ACHN (cell line): ENCODE data around the gene LPO.

Source experiments
- DNase-seq: peaks from one replicate; pipeline ENCODE4 v3.0.0-alpha.2; 2015
- in situ Hi-C: cut with HindIII; loops from 2 replicates; pipeline ENCODE4 v1.10.0; 2017; ENCODE audit warnings: low sequenced_read_pairs, low pct_ligation_motif_present, low pct_unique_long_range_greater_than_20kb

The LPO gene

GRCh38 chr17:58249270-58250133 is 11.1 kb downstream of the LPO start:
- peak; percentile 48 for DNase-seq
- in situ Hi-C loops: no loop called here

GRCh38 chr17:58250344-58251011 is 12.1 kb downstream of the LPO start:
- DNase-seq: no peak
- in situ Hi-C loops: no loop called here

- in situ Hi-C loops: no loop called here
- no peak for DNase-seq
These were observed 13.8 kb downstream of the LPO start for GRCh38 chr17:58252141-58252540.

- no peak for DNase-seq
- in situ Hi-C loops: no loop called here
These were observed 14.7 kb downstream of the LPO start for GRCh38 chr17:58253082-58253481.

GRCh38 chr17:58254803-58255202 is 16.4 kb downstream of the LPO start:
- DNase-seq: no peak
- in situ Hi-C loops: no loop called here

GRCh38 chr17:58262149-58262548 is 23.8 kb downstream of the LPO start:
- DNase-seq: no peak
- in situ Hi-C loops: no loop called here

- in situ Hi-C loops: no loop called here
- DNase-seq: no peak
These were observed 25.4 kb downstream of the LPO start for GRCh38 chr17:58263773-58264172.

GRCh38 chr17:58264407-58265103 is 26.2 kb downstream of the LPO start:
- DNase-seq: no peak
- in situ Hi-C loops: no loop called here

- in situ Hi-C loops: no loop called here
- no peak for DNase-seq
These were observed 26.9 kb downstream of the LPO start for GRCh38 chr17:58265271-58265670.

GRCh38 chr17:58265902-58266875 is 27.8 kb downstream of the LPO start:
- no peak for DNase-seq
- in situ Hi-C loops: no loop called here

- no peak for DNase-seq
These were observed 29.3 kb downstream of the LPO start for GRCh38 chr17:58267347-58268324.

GRCh38 chr17:58268326-58268725 is 29.9 kb downstream of the LPO start:
- no peak for DNase-seq
- in situ Hi-C loops: no loop called here

More at GRCh38 chr17:58267347-58268324, 29.3 kb downstream of the LPO start:
- in situ Hi-C loops: no loop called here

- in situ Hi-C loops: no loop called here
- no peak for DNase-seq
These were observed 30.6 kb downstream of the LPO start for GRCh38 chr17:58268774-58269556.

- no peak for DNase-seq
- in situ Hi-C loops: no loop called here
These were observed 31.3 kb downstream of the LPO start for GRCh38 chr17:58269557-58270291.

GRCh38 chr17:58270476-58271215 is 32.3 kb downstream of the LPO start:
- in situ Hi-C loops: no loop called here
- no peak for DNase-seq
